Hepatocyte (in vitro differentiated cells): ENCODE data around the gene PTPN9. TPM values are rescaled to one million over a fixed set of nuclear protein-coding genes. Genes with fewer than 3 reads are reported as not detected.

ENCODE experiments used
- DNase-seq: peaks from one replicate; pipeline ENCODE4 v3.0.0-alpha.2; 2016; ENCODE audit warnings: low spot score
- H2AFZ ChIP-seq: fragments of 200-600 bp; sonication (generic); 2 replicates; pipeline ENCODE4 v1.6.0; 2016; ENCODE audit warnings: antibody characterized with exemption, mild to moderate bottlenecking
- H3K27ac ChIP-seq: fragments of 200-600 bp; sonication (generic); 2 replicates; pipeline ENCODE4 v1.5.1; 2016; ENCODE audit warnings: mild to moderate bottlenecking
- H3K27me3 ChIP-seq: fragments of 200-600 bp; sonication (generic); 2 replicates; pipeline ENCODE4 v1.6.1; 2016
- H3K36me3 ChIP-seq: fragments of 200-600 bp; sonication (generic); replicated peaks from 2 replicates; pipeline ENCODE4 v1.5.1; 2016; ENCODE audit warnings: low read depth; ENCODE audit not compliant: insufficient read depth
- H3K4me1 ChIP-seq: fragments of 200-600 bp; sonication (generic); 2 replicates; pipeline ENCODE4 v1.5.1; 2016; ENCODE audit warnings: mild to moderate bottlenecking, moderate library complexity; ENCODE audit not compliant: insufficient read depth
- H3K4me2 ChIP-seq: fragments of 200-600 bp; sonication (generic); 2 replicates; pipeline ENCODE4 v1.6.0; 2016
- H3K4me3 ChIP-seq: fragments of 200-600 bp; sonication (generic); 2 replicates; pipeline ENCODE4 v1.5.1; 2016; ENCODE audit warnings: mild to moderate bottlenecking
- H3K79me2 ChIP-seq: fragments of 200-600 bp; sonication (generic); 2 replicates; pipeline ENCODE4 v1.6.0; 2017; ENCODE audit warnings: mild to moderate bottlenecking
- H3K9me2 ChIP-seq: fragments of 200-600 bp; sonication (generic); replicated peaks from 2 replicates; pipeline ENCODE4 v1.6.0; 2017; ENCODE audit warnings: mild to moderate bottlenecking; ENCODE audit not compliant: insufficient read depth
- H3K9me3 ChIP-seq: fragments of 200-600 bp; sonication (generic); 2 replicates; pipeline ENCODE4 v1.5.1; 2016; ENCODE audit warnings: low read depth, mild to moderate bottlenecking
- H4K20me1 ChIP-seq: fragments of 200-600 bp; sonication (generic); 2 replicates; pipeline ENCODE4 v1.6.0; 2016; ENCODE audit warnings: mild to moderate bottlenecking; ENCODE audit not compliant: insufficient read depth, poor library complexity, severe bottlenecking
- CTCF ChIP-seq: fragments of 200-600 bp; sonication (generic); IDR thresholded peaks from 2 replicates; pipeline ENCODE4 v1.5.1; 2016; ENCODE audit warnings: antibody characterized with exemption, mild to moderate bottlenecking; ENCODE audit not compliant: poor library complexity
- EZH2 ChIP-seq: fragments of 200-600 bp; sonication (generic); IDR thresholded peaks from 2 replicates; pipeline ENCODE4 v1.6.1; 2016; ENCODE audit warnings: antibody characterized with exemption, mild to moderate bottlenecking, borderline replicate concordance
- EZH2phosphoT487 ChIP-seq: fragments of 200-600 bp; sonication (generic); IDR thresholded peaks from one replicate; pipeline ENCODE4 v1.6.1; 2018; ENCODE audit warnings: antibody characterized with exemption, mild to moderate bottlenecking, low read depth, moderate library complexity; ENCODE audit not compliant: unreplicated experiment, severe bottlenecking
- WGBS: methylation state at CpG from one replicate; pipeline ENCODE4 v1.1.6; 2016; ENCODE audit warnings: low lambda C conversion rate; ENCODE audit errors: missing lambda C conversion rate; 5-methylcytosine and 5-hydroxymethylcytosine counted together
- polyA plus RNA-seq: library from polyadenylated mRNA; unstranded; fragments of >200 nt; fragmentation: Nextera tagmentation; extraction: Ambion mirVana; gene quantifications from 2 replicates; pipeline ENCODE4 v1.2.1, GENCODE V29; 2016
- total RNA-seq: library from RNA; depleted of rRNA; stranded (reverse); fragments of >200 nt; gene quantifications from 2 replicates; pipeline ENCODE4 v1.2.3, GENCODE V29; 2014

The PTPN9 gene
- total and polyA plus RNA-seq, 2 experiments from 2014 or later = 23.3 to 24.0 TPM

- H3K36me3 ChIP-seq = peaks cover 5% of the 10 kb centered on the region
- peaks cover 3% of the 10 kb centered on the region for H3K4me1 ChIP-seq
- H3K4me3 ChIP-seq = no peak overlapping the region
- no peaks in the 10 kb centered on the region for H3K27me3 ChIP-seq
- H3K27ac ChIP-seq = no peak overlapping the region
- WGBS = 95% methylated on average over 4 of the region's 4 CpGs
- no peaks in the 10 kb centered on the region for H3K9me3 ChIP-seq
- TF ChIP-seq EZH2phosphoT487 (no peak), CTCF (no peak), EZH2 (no peak)
- H3K9me2 ChIP-seq = no peaks in the 10 kb centered on the region
- H3K4me2 ChIP-seq = no peak overlapping the region
- H4K20me1 ChIP-seq = no peaks in the 10 kb centered on the region
- DNase-seq = no peak
- no peak overlapping the region for H2AFZ ChIP-seq
- H3K79me2 ChIP-seq = no peaks in the 10 kb centered on the region
Observed at GRCh38 chr15:75598361-75598760, 19.2 kb upstream of the PTPN9 start.

GRCh38 chr15:75597667-75598341, 18.7 kb upstream of the PTPN9 start:
- Histone ChIP-seq H3K9me2 (no peaks in the 10 kb centered on the region), H3K27me3 (no peaks in the 10 kb centered on the region), H3K4me3 (no peak overlapping the region), H4K20me1 (no peaks in the 10 kb centered on the region), H3K79me2 (no peaks in the 10 kb centered on the region), H2AFZ (no peak overlapping the region), H3K9me3 (no peaks in the 10 kb centered on the region), H3K4me2 (no peak overlapping the region), H3K4me1 (peaks cover 3% of the 10 kb centered on the region), H3K36me3 (peaks cover 5% of the 10 kb centered on the region), H3K27ac (peak overlapping the region; percentile 28)
- TF ChIP-seq EZH2 = no peak
- TF ChIP-seq CTCF = peak; percentile 26
- DNase-seq = peak; percentile 25
- 73% methylated on average over 3 of the region's 3 CpGs for WGBS

- no peak for DNase-seq
- 87% methylated on average over 3 of the region's 3 CpGs for whole genome bisulfite sequencing
- H3K36me3 ChIP-seq = peaks cover 5% of the 10 kb centered on the region
Observed at GRCh38 chr15:75596703-75597345, 17.7 kb upstream of the PTPN9 start.

More at GRCh38 chr15:75596703-75597345, 17.7 kb upstream of the PTPN9 start:
- H3K9me2 ChIP-seq = no peaks in the 10 kb centered on the region
- H4K20me1 ChIP-seq = no peaks in the 10 kb centered on the region
- peaks cover 3% of the 10 kb centered on the region for H3K4me1 ChIP-seq
- no peak overlapping the region for H3K4me3 ChIP-seq
- peak overlapping the region; percentile 28 for H3K27ac ChIP-seq
- TF ChIP-seq CTCF (no peak), EZH2phosphoT487 (no peak)
- no peaks in the 10 kb centered on the region for H3K9me3 ChIP-seq
- no peak overlapping the region for H2AFZ ChIP-seq
- no peaks in the 10 kb centered on the region for H3K79me2 ChIP-seq
- H3K4me2 ChIP-seq = no peak overlapping the region
- H3K27me3 ChIP-seq = no peaks in the 10 kb centered on the region
